H1 (cell line): ENCODE results near the gene EGFLAM.

Experiments used
- ASH2L ChIP-seq: fragments of 200-600, 300-600 bp; sonication (generic); IDR thresholded peaks from one replicate; pipeline ENCODE4 v1.7.1; 2017; ENCODE audit warnings: low read length
- CEBPB ChIP-seq: IDR thresholded peaks from 2 replicates; pipeline ENCODE4 v1.6.1; 2012; ENCODE audit warnings: low read depth, low read length
- CTCF ChIP-seq, 3 experiments: IDR thresholded peaks; 1 replicate in 2 of 3; 2 replicates in 1 of 3; pipeline versions ENCODE4 v1.5.1 to v1.6.1; 2011; ENCODE audit warnings: low read length in 3 of 3, mild to moderate bottlenecking in 3 of 3, inconsistent platforms in 2 of 3, low read depth in 1 of 3, moderate library complexity in 1 of 3; ENCODE audit not compliant: insufficient read depth in 1 of 3; ENCODE audit errors: control extremely low read depth in 1 of 3
- EZH2 ChIP-seq: fragments of 200-600 bp; sonication (generic); IDR thresholded peaks from 2 replicates; pipeline ENCODE4 v1.7.1; 2012; ENCODE audit warnings: low read depth, mild to moderate bottlenecking, moderate library complexity, low read length, inconsistent platforms; ENCODE audit not compliant: severe bottlenecking
- GABPA ChIP-seq: IDR thresholded peaks from 2 replicates; pipeline ENCODE4 v1.6.1; 2011; ENCODE audit warnings: mild to moderate bottlenecking, low read length, moderate library complexity, borderline replicate concordance; ENCODE audit not compliant: insufficient read depth
- HDAC6 ChIP-seq: IDR thresholded peaks from one replicate; pipeline ENCODE4 v1.7.1; 2012; ENCODE audit warnings: low read depth, mild to moderate bottlenecking, inconsistent platforms, low read length, moderate library complexity
- POLR2A ChIP-seq, 2 experiments: IDR thresholded peaks; 1 replicate in 1 of 2; 2 replicates in 1 of 2; pipeline ENCODE4 v1.6.1; 2011; ENCODE audit warnings: low read depth in 2 of 2, low read length in 2 of 2, mild to moderate bottlenecking in 2 of 2; ENCODE audit errors: control extremely low read depth in 1 of 2
- POLR2AphosphoS5 ChIP-seq: IDR thresholded peaks from 2 replicates; pipeline ENCODE4 v1.6.1; 2011; ENCODE audit warnings: low read depth, low read length
- TEAD4 ChIP-seq: IDR thresholded peaks from 2 replicates; pipeline ENCODE4 v1.6.1; 2012; ENCODE audit warnings: low read depth, low read length, inconsistent platforms, mixed read lengths

- TF ChIP-seq CEBPB (no peak), CTCF (IDR thresholded peaks at IDR 0.05; ENCODE audit: control extremely low read depth in 1 of 3, insufficient read depth in 1 of 3, low read depth in 1 of 3, low read length in 3 of 3) (no peak), POLR2AphosphoS5 (no peak), HDAC6 (no peak), ASH2L (no peak), EZH2 (no peak), TEAD4 (no peak), GABPA (no peak), POLR2A (IDR thresholded peaks at IDR 0.05; ENCODE audit: control extremely low read depth in 1 of 2, low read depth in 2 of 2, low read length in 2 of 2) (no peak)
Observed at GRCh38 chr5:38443390-38443789, 185.0 kb downstream of the EGFLAM start.
